Measurements from ENCODE around the gene TNK1.

- TF ChIP-seq CTCF (IDR thresholded peaks at IDR 0.05 in 2 of 3, conservative IDR thresholded peaks at IDR 0.05 in 1 of 3; ENCODE audit: borderline replicate concordance in 1 of 3, insufficient read depth in 1 of 3, low read depth in 2 of 3, low read length in 2 of 3) = peak; percentile 86 to 92 (median 91)
- no peak for TF ChIP-seq MAX (IDR thresholded peaks at IDR 0.05)
- no peak for TF ChIP-seq POLR2A (IDR thresholded peaks at IDR 0.05; ENCODE audit: borderline replicate concordance, extremely low read depth, insufficient read depth, insufficient read length)
- TF ChIP-seq EGR1 (IDR thresholded peaks at IDR 0.05; ENCODE audit: low read depth) = no peak
- no peak for TF ChIP-seq TCF7L2 (IDR thresholded peaks at IDR 0.05; ENCODE audit: borderline replicate concordance, extremely low read depth, insufficient read depth, insufficient read length)
- no peak for TF ChIP-seq JUND (IDR thresholded peaks at IDR 0.05)
- peak; percentile 64 for TF ChIP-seq POLR2AphosphoS5 (IDR thresholded peaks at IDR 0.05; ENCODE audit: low read depth, low read length)
- no peak for TF ChIP-seq REST (IDR thresholded peaks at IDR 0.05; ENCODE audit: low read depth)
- no peak for TF ChIP-seq YY1 (IDR thresholded peaks at IDR 0.05; ENCODE audit: extremely low read depth, insufficient replicate concordance, low read depth, low read length)
- TF ChIP-seq RAD21 (IDR thresholded peaks at IDR 0.05; ENCODE audit: low read depth) = peak; percentile 97
- TF ChIP-seq EZH2 (IDR thresholded peaks at IDR 0.05) = no peak
- no peak for TF ChIP-seq SIN3A (IDR thresholded peaks at IDR 0.05; ENCODE audit: low read depth)
- TF ChIP-seq EZH2phosphoT487 (IDR thresholded peaks at IDR 0.05; ENCODE audit: borderline replicate concordance) = no peak
- no peak for TF ChIP-seq ZNF274 (IDR thresholded peaks at IDR 0.05; ENCODE audit: low read depth, low read length)
Observed at GRCh38 chr17:7356072-7356549, 24.8 kb upstream of the TNK1 start.

All from HCT116 (cell line).